ENCODE results near the gene OST4.
A peak's percentile ranks its signal among the peaks of the same experiment; 100 is the strongest.
"Not testable (repeated sequence)": the region's sequence is repeated elsewhere in the genome, so short reads cannot be mapped to it uniquely, and the experiment has no call there.

OST4 gene

DNA sequence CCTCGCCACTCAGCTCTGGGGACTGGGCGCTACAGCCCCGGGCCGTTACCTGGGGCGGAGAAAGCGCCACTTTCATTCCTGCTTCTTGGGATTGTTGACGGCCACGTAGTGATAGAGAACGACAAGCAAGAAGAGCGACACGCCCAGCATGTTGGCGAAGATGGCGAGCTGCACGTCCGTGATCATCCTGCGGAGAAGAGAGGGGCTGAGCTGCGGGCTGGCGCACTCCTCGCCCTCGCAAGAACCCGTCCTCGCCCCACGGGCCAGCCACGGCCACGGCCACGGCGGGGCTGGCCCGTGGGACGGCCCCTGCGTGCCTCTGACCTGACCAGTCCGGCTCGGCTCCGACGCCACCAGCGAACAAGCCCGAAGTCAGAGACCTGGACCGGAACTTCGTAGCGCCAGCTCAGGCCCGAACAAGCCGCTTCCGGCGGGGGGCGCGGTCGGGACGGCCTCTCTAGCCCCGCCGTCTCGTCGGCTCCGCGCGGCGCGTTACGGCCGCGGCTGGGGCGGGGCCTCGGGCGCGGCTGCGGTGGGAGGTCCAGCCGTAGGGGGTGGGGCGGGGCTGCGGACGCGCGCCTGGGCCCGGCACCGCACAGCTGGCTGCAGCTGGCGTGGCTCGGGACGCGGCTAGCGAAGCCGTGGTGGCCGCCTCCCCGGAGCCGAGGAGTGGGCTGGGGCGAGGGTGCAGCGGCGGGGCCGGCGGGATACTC lies at the start of gene OST4:
Gene OST4, minus strand, starts transcription at position 378 of the 713 bp plus-strand sequence.
- DNase-seq, result peak; percentile 90

GRCh38 chr2:27119330-27119670 lies 47.8 kb upstream of the OST4 start:
- DNase-seq, result not testable (repeated sequence)

DNA sequence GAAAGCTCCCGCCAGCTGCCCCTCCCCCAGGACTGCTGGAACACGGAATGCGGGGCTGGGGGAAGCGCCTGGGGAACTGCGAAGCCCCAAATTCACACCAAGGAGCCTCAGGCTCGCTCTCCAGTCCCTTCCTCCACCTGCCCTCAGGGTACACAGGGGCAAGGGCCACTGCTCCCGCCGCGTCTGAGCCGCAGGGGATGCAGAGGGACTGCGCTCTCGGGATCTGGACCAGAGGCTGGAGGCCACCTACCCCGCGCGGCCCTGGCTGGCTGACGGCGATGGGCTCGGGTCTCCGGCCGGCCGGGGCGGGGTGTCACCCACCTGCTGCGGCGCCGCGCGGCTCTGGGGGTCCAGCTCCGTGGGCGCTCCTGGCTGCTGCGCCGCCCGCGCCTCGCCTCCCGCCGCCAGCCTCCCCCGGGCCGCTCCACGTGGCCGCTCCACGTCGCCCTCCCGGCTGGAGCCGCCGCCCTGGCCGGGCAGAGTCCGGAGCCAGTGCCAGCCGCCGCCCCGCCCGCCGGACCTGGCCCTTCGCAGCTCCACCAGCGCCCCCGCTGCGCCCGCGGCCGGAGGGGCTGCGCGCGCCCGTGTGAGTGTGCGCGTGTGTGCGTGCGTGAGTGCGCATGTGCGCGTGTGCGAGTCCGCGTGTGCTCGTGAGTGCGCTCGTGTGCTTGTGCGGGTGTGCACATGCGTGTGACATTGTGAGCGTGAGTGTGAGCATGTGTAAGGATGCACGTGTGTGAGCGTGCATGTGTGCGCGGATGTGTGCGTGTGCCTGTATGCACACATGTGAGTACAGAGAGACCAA lies 47.3 kb upstream of the OST4 start, which contains the start of gene CGREF1:
Gene CGREF1, minus strand, starts transcription at position 604 of the 805 bp plus-strand sequence. CDS start 14,762 bp downstream, outside the sequence.
- DNase-seq, result no peak

DNA sequence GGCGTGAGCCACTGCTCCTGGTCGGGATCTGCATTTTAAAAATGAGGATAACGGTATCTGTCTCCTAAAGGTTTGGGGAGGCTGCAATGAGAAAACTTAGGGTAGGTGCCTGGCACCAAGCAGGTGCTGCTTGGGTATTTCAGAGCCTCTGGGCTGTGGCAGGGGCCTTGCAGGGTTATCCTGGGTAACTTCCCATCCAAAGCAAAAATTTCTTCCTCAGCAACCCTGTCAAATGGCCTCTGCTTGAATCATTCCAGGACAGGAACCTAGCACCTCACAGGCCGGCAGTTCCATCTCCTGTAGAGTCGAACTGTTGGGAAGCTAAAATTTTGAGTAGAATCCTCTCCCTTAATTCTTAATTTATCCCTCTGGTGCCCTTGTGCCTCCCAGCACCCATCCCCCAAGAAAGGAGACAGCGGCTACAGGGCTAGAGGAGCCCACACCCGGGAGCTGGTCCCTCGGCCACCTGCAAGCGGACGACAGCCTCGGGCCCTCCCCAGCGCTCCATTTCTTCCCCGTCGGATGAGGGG lies 46.6 kb upstream of the OST4 start:
- no peak for DNase-seq

DNA sequence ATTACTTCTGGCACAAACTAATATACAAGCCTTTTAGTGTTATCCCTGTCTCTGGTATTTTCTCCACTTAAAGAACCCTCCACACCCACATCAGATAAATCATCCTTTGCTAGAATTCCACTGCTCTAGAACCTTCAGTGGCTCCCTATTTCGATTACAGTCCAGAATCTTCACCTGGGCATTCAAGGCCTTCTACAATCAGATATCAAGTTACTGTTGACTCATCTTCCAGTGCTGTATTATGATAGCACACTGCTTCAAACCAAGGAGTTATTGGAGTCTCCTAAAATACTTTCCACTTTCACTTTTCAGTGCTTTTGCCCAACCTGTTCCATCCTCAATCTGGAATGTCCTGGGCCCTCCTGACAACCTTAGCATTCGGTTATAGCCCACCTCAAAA lies 44.1 kb upstream of the OST4 start:
- DNase-seq, result no peak

GRCh38 chr2:27111392-27112078 lies 40.1 kb upstream of the OST4 start:
- DNase-seq, result not testable (repeated sequence)

DNA sequence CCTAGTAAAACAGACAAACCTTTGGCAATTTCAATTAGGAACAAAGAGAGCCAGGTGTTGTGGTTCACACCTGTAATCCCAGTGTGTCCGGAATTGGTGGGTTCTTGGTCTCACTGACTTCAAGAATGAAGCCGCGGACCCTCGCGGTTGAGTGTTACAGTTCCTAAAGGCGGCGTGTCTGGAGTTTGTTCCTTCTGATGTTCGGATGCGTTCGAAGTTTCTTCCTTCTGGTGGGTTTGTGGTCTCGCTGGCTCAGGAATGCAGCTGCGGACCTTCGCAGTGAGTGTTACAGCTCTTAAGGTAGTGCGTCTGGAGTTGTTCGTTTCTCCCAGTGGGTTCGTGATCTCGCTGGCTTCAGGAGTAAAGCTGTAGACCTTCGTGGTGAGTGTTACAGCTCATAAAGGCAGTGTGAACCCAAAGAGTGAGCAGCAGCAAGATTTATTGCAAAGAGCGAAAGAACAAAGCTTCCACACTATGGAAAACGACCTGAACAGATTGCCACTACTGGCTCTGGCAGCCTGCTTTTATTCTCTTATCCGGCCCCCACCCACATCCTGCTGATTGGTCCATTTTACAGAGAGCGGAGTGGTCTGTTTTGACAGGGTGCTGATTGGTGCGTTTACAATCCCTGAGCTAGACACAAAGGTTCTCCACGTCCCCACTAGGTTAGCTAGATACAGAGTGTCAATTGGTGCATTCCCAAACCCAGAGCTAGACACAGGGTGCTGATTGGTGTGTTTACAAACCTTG lies 39.3 kb upstream of the OST4 start:
- DNase-seq, result not testable (repeated sequence)

DNA sequence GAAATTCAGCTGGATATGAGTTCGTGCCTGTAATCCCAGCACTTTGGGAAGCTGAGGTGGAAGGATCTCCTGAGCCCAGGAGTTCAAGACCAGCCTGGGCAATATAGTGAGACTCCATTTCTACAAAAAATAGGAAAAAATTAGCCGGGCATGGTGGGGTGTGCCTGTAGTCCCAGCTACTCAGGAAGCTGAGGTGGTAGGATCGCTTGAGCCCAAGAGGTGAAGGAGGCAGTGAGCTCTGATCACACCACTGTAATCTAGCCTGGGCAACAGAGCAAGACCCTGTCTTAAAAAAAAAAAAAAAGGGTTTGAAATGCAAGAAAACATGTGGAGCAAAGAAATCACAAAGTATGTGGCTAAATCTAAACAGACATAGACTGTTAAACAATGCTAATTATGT lies 37.6 kb upstream of the OST4 start:
- DNase-seq, result no peak

GRCh38 chr2:27108221-27108620 lies 36.8 kb upstream of the OST4 start:
- no peak for DNase-seq

DNA sequence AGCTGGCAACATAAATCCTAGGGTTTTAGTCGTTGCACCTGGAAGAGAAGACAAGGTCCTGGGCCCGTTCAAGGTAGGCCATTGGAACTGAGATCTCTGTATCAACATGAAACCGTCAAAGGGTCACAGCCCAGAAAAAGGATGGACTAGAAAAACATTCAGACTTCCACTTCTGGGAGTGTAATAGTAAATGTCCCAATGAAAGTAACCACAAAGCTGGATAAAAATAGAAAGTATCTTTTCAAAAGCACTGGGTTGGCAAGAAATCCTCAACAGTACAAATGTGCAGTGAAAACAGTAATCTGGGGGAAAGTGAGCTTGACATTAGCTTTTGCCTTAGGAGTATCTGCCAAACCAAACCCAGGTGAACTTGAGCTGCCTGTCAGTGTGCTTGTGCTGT lies 34.5 kb upstream of the OST4 start:
- no peak for DNase-seq

DNA sequence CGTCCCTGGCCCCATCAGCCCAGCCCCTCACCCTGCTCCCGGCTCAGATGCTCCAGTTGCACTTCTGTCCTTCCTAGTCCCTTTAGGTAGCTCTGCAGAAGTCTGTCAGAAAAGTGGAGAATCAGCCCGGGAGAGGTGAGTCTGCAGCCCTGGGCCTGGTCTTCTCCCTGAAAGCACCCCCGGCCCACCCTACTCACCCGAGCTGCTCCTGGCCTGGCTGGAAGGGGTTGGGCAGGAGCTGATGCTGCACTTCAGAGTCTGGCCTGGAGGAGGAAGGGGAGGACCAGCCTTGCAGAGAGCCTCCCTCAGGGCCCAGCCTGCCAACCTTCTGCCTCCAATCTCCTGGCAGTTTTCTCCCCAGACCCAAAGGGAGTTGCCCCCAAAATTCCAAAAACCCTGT lies 30.9 kb upstream of the OST4 start:
- no peak for DNase-seq

DNA sequence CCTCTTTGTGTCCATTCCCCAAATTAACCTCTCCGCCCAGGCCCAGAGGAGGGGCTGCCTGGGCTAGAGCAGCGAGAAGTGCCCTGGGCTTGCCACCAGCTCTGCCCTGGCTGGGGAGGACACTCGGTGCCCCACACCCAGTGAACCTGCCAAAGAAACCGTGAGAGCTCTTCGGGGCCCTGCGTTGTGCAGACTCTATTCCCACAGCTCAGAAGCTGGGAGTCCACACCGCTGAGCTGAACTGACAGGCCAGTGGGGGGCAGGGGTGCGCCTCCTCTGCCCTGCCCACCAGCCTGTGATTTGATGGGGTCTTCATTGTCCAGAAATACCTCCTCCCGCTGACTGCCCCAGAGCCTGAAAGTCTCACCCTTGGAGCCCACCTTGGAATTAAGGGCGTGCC lies 28.6 kb upstream of the OST4 start:
- DNase-seq, result no peak

DNA sequence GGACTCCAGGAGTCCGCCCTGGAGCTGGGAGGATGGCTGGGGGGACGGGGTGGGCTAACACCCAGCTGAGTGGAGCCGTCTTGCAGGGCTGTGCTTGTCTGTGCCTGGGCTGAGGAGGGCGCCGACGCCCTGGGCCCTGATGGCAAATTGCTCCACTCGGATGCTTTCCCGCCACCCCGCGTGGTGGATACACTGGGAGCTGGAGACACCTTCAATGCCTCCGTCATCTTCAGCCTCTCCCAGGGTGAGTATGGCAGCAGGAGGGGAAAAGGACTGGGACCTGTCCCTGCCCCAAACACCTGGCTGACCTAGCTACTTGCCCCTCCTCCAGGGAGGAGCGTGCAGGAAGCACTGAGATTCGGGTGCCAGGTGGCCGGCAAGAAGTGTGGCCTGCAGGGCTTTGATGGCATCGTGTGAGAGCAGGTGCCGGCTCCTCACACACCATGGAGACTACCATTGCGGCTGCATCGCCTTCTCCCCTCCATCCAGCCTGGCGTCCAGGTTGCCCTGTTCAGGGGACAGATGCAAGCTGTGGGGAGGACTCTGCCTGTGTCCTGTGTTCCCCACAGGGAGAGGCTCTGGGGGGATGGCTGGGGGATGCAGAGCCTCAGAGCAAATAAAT lies 28.0 kb upstream of the OST4 start:
- no peak for DNase-seq

DNA sequence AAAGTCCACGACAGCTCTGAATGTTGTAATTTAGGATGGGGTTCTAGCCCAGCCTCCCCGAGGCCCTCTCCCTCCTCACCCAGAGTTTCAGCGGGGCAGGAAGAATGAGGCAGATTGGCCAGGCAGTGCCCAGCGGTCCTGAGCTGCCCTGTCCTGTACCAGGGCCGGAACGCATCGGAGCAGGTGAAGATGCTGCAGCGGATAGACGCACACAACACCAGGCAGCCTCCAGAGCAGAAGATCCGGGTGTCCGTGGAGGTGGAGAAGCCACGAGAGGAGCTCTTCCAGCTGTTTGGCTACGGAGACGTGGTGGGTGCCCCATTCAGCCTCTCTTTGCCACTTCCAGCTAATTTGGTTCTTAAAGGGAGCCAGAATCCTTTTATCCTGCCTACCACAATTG lies 25.9 kb upstream of the OST4 start:
- no peak for DNase-seq

- no peak for DNase-seq
These were observed 25.4 kb upstream of the OST4 start for GRCh38 chr2:27096748-27097297.

DNA sequence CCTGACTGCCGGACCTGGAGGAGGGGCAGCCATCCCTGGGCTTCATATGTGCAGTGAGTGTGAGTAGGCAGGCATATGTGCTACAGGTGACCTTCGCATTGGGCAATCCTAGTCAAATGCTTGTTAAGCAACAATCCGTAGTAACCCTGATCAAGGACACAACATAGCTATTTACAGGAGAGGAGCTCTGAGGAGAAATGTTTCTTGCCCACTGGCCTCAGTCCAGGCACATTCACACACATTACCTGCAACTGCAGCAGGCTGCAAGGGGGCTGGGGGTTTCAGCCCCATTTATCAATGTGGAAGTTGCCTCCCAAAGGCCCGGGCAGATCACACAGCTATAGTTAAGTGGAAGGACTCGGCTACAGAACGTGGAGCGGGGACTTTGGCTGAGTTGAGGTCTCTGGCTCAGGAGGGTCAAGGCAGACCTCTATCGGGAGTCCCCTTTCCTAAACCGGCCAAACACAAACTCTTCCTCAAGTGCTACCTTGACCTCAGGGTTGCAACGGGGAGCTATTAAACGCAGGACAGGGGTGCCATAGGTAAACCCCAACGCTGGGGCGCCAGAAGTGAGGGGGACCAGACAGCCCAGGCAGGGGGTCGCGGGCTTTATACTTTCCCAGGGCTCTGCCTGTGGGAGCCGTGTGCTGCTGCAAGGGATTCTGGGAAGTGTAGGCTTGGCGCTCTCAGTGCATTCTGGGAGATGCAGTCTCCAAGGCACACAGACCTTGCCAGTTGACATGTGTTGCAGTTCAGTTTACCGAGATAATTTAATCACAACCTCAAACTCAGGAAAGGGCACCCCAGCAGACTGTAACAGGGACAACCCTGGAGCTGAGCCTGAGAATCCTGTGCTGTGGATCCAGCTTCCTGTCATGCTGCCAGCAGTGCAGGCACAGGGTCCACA lies 24.5 kb upstream of the OST4 start:
- DNase-seq, result peak; percentile 51

GRCh38 chr2:27095427-27095744 lies 23.9 kb upstream of the OST4 start:
- no peak for DNase-seq

DNA sequence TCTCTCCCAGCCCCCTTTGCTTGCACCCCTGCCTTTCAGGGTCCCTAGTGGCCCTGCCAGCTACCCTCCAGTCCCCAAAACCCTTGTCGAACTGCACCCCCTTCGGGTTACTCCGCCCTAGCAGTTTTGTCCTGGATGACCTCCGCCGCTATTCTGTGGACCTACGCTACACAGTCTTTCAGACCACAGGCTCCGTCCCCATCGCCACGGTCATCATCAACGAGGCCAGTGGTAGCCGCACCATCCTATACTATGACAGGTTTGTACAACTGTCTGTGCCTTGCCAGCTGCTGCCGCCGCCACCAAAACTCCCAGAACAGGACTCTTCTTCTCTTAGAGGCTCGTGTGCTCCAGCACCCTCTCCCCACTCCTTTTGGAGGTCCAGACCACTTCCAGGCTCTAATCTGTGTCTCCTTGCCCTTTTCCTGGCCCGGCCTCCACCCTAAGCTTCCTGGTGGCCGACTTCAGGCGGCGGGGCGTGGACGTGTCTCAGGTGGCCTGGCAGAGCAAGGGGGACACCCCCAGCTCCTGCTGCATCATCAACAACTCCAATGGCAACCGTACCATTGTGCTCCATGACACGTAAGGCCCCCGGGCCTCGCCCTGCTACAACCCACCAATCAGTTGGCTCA lies 23.0 kb upstream of the OST4 start:
- no peak for DNase-seq

GRCh38 chr2:27093430-27094352 lies 22.2 kb upstream of the OST4 start:
- DNase-seq, result no peak

All from CD4-positive, alpha-beta T cell treated with Interferon gamma for 1 hour (primary cell).